Endothelial cell of umbilical vein (primary cell): ENCODE data around the gene SSMEM1. TPM values are rescaled to one million over a fixed set of nuclear protein-coding genes. Genes with fewer than 3 reads are reported as not detected.
"Not testable (repeated sequence)": the region's sequence is repeated elsewhere in the genome, so short reads cannot be mapped to it uniquely, and the experiment has no call there.

Experiments used
- BruUV-seq: library from RNA; stranded (reverse); fragments of 400-500 nt; replicated peaks from 2 replicates; lab custom pipeline; 2021; lab: Mats Ljungman, UMichigan
- CTCF ChIA-PET: fragments of 300-600, 350-600 bp; sonication (Branson Sonifier 250); formaldehyde crosslinking; loops from one replicate; lab custom pipeline; 2021; ENCODE audit warnings: antibody characterized with exemption, inconsistent platforms; lab: Charles Lee
- POLR2A ChIA-PET: fragments of 300-600, 350-600 bp; sonication (Branson Sonifier 250); formaldehyde crosslinking; loops from one replicate; lab custom pipeline; 2021; ENCODE audit warnings: antibody characterized with exemption, inconsistent platforms; lab: Charles Lee
- DNase-seq: peaks from one replicate; pipeline ENCODE4 v3.0.0-alpha.2; 2011; ENCODE audit warnings: low read depth, low spot score
- FAIRE-seq: peaks from 2 replicates; lab custom pipeline; 2011; peaks lifted over from hg19 to GRCh38; lab: Jason Lieb, UNC
- H2AFZ ChIP-seq: 2 replicates; pipeline ENCODE4 v1.6.0; 2012; ENCODE audit warnings: low read depth, low read length, control low read depth, inconsistent platforms
- H3K27ac ChIP-seq: 2 replicates; pipeline ENCODE4 v1.5.1; 2011; ENCODE audit warnings: low read depth, mild to moderate bottlenecking, control low read depth, low read length, moderate library complexity; ENCODE audit not compliant: insufficient read depth
- H3K27me3 ChIP-seq, 2 experiments: 2 replicates each; pipeline versions ENCODE4 v1.6.0 to v1.6.1; 2011; ENCODE audit warnings: low read length in 2 of 2, mixed read lengths in 1 of 2; ENCODE audit not compliant: control insufficient read depth in 2 of 2, insufficient read depth in 2 of 2
- H3K36me3 ChIP-seq, 2 experiments: 2 replicates in 1 of 2; 3 replicates in 1 of 2; pipeline ENCODE4 v1.5.1; 2011; ENCODE audit warnings: low read length in 2 of 2, mild to moderate bottlenecking in 1 of 2, moderate library complexity in 1 of 2; ENCODE audit not compliant: control insufficient read depth in 2 of 2, insufficient read depth in 2 of 2; ENCODE audit errors: extremely low read depth in 1 of 2
- H3K4me1 ChIP-seq: 3 replicates; pipeline ENCODE4 v1.5.1; 2011; ENCODE audit warnings: mild to moderate bottlenecking, low read length; ENCODE audit not compliant: control insufficient read depth, insufficient read depth; ENCODE audit errors: extremely low read depth
- H3K4me2 ChIP-seq: 2 replicates; pipeline ENCODE4 v1.6.1; 2011; ENCODE audit warnings: low read length, control low read depth, mixed read lengths; ENCODE audit not compliant: insufficient read depth
- H3K4me3 ChIP-seq, 3 experiments: fragments of 200-600 bp in 1 of 3; sonication (generic), shearing (Covaris generic) in 1 of 3; replicated peaks in 1 of 3; 2 replicates each; pipeline ENCODE4 v1.5.1; 2011 to 2016; ENCODE audit warnings: control low read depth in 3 of 3, low read length in 3 of 3, mild to moderate bottlenecking in 2 of 3, inconsistent platforms in 1 of 3, low read depth in 1 of 3, moderate library complexity in 1 of 3; ENCODE audit not compliant: insufficient read depth in 1 of 3
- H3K79me2 ChIP-seq: 2 replicates; pipeline ENCODE4 v1.6.0; 2012; ENCODE audit warnings: low read length, inconsistent platforms; ENCODE audit not compliant: control insufficient read depth, insufficient read depth
- H3K9ac ChIP-seq: replicated peaks from 2 replicates; pipeline ENCODE3; 2011; ENCODE audit warnings: low read length, control low read depth; ENCODE audit not compliant: insufficient read depth; ENCODE audit errors: extremely low read depth
- H3K9me1 ChIP-seq: replicated peaks from 3 replicates; pipeline ENCODE4 v1.6.0; 2011; ENCODE audit warnings: mild to moderate bottlenecking, low read length; ENCODE audit not compliant: control insufficient read depth, insufficient read depth; ENCODE audit errors: extremely low read depth
- H3K9me3 ChIP-seq: replicated peaks from 2 replicates; pipeline ENCODE4 v1.5.1; 2012; ENCODE audit warnings: low read length, inconsistent platforms; ENCODE audit not compliant: control insufficient read depth, insufficient read depth
- H4K20me1 ChIP-seq: replicated peaks from 2 replicates; pipeline ENCODE3; 2011; ENCODE audit warnings: mild to moderate bottlenecking, low read length; ENCODE audit not compliant: control insufficient read depth, insufficient read depth; ENCODE audit errors: extremely low read depth
- EZH2 ChIP-seq: IDR thresholded peaks from 2 replicates; pipeline ENCODE4 v1.6.1; 2012; ENCODE audit warnings: borderline replicate concordance, low read depth, mild to moderate bottlenecking, moderate library complexity, low read length, inconsistent platforms; ENCODE audit not compliant: severe bottlenecking
- FOS ChIP-seq: IDR thresholded peaks from 2 replicates; pipeline ENCODE4 v1.6.1; 2011; ENCODE audit warnings: mild to moderate bottlenecking, low read length, moderate library complexity, borderline replicate concordance; ENCODE audit not compliant: insufficient read depth
- GATA2 ChIP-seq: IDR thresholded peaks from 2 replicates; pipeline ENCODE4 v1.7.0; 2011; ENCODE audit warnings: low read depth, mild to moderate bottlenecking, moderate library complexity, mixed read lengths, low read length; ENCODE audit not compliant: insufficient read length, insufficient read depth
- JUN ChIP-seq: IDR thresholded peaks from 2 replicates; pipeline ENCODE4 v1.6.1; 2011; ENCODE audit warnings: borderline replicate concordance, low read depth; ENCODE audit not compliant: insufficient read length, insufficient read depth
- MYC ChIP-seq: IDR thresholded peaks from one replicate; pipeline ENCODE4 v1.6.1; 2011; ENCODE audit warnings: mild to moderate bottlenecking, low read depth, low read length
- POLR2A ChIP-seq: IDR thresholded peaks from 2 replicates; pipeline ENCODE4 v1.6.1; 2012; ENCODE audit warnings: low read depth, mild to moderate bottlenecking, control low read depth, low read length
- dilution Hi-C: fragments of 300-500 bp; cut with MboI; formaldehyde crosslinking; loops from one replicate; pipeline ENCODE4 v1.15.0; 2019; ENCODE audit warnings: low sequenced_read_pairs; ENCODE audit not compliant: extremely low pct_ligation_motif_present
- intact Hi-C: fragments of 100-400 bp; cut with micrococcal nuclease; formaldehyde crosslinking; loops from one replicate; pipeline ENCODE4 v1.10.0; 2022
- polyA plus RNA-seq, 4 experiments: library from polyadenylated mRNA; depleted of rRNA in 3 of 4; stranded (reverse) in 3 of 4; unstranded in 1 of 4; fragments of >200 nt; gene quantifications; 2 replicates each; pipeline versions ENCODE4 v1.2.1 to v1.2.3, GENCODE V29; 2011 to 2012; ENCODE audit warnings: missing spikeins in 1 of 4
- total RNA-seq: library from RNA; stranded (reverse); gene quantifications from 2 replicates; pipeline ENCODE4 v1.2.3, GENCODE V29; 2021
- TF ChIP-seq, protein P1 (sequence below), 2 donors: IDR thresholded peaks; 1 replicate in 1 of 2; 2 replicates in 1 of 2; pipeline ENCODE4 v1.5.1; 2011; ENCODE audit warnings: low read length in 2 of 2, mild to moderate bottlenecking in 2 of 2, moderate library complexity in 2 of 2, control low read depth in 1 of 2, inconsistent platforms in 1 of 2, low read depth in 1 of 2; ENCODE audit not compliant: insufficient read depth in 1 of 2; ENCODE audit errors: extremely low read depth in 1 of 2
- TF ChIP-seq, protein P2 (sequence below): IDR thresholded peaks from 2 replicates; pipeline ENCODE4 v1.6.1; 2011; ENCODE audit not compliant: insufficient read depth, insufficient read length

SSMEM1 gene
- total and polyA plus RNA-seq, 2 donors (not counting 3 experiments of a cell fraction or from before 2014, with no cell fraction given): not detected

- no peaks in the 10 kb centered on the region for H4K20me1 ChIP-seq
- no peaks in the 10 kb centered on the region for H3K9me3 ChIP-seq
- H3K27ac ChIP-seq: no peak overlapping the region
- no peaks in the 10 kb centered on the region for H3K4me1 ChIP-seq
- TF ChIP-seq FOS (no peak), EZH2 (no peak), GATA2 (no peak), JUN (no peak), POLR2A (no peak), MYC (no peak)
- TF ChIP-seq, protein P1, sequence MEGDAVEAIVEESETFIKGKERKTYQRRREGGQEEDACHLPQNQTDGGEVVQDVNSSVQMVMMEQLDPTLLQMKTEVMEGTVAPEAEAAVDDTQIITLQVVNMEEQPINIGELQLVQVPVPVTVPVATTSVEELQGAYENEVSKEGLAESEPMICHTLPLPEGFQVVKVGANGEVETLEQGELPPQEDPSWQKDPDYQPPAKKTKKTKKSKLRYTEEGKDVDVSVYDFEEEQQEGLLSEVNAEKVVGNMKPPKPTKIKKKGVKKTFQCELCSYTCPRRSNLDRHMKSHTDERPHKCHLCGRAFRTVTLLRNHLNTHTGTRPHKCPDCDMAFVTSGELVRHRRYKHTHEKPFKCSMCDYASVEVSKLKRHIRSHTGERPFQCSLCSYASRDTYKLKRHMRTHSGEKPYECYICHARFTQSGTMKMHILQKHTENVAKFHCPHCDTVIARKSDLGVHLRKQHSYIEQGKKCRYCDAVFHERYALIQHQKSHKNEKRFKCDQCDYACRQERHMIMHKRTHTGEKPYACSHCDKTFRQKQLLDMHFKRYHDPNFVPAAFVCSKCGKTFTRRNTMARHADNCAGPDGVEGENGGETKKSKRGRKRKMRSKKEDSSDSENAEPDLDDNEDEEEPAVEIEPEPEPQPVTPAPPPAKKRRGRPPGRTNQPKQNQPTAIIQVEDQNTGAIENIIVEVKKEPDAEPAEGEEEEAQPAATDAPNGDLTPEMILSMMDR (IDR thresholded peaks at IDR 0.05; ENCODE audit: extremely low read depth in 1 of 2, insufficient read depth in 1 of 2, low read depth in 1 of 2, low read length in 2 of 2): no peak
- TF ChIP-seq, protein P2, sequence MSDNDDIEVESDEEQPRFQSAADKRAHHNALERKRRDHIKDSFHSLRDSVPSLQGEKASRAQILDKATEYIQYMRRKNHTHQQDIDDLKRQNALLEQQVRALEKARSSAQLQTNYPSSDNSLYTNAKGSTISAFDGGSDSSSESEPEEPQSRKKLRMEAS: no peak
- H3K36me3 ChIP-seq: no peaks in the 10 kb centered on the region
- intact Hi-C loops (no loop called here), dilution Hi-C loops (no loop called here)
- no TSS peak for BruUV-seq
- H3K9ac ChIP-seq: no peak overlapping the region
- no peak overlapping the region for H3K4me3 ChIP-seq
- no peak for DNase-seq
- no peaks in the 10 kb centered on the region for H3K79me2 ChIP-seq
- CTCF ChIA-PET: no interaction called here
- POLR2A ChIA-PET: no interaction called here
- no peak for FAIRE-seq
- no peak overlapping the region for H2AFZ ChIP-seq
- no peak overlapping the region for H3K4me2 ChIP-seq
- peaks cover 2 to 6% of the 10 kb centered on the region in 2 experiments for H3K27me3 ChIP-seq
- no peaks in the 10 kb centered on the region for H3K9me1 ChIP-seq
Observed at GRCh38 chr7:130234078-130234477, 26.4 kb downstream of the SSMEM1 start.

- dilution Hi-C loops, H3K36me3 ChIP-seq, H3K79me2 ChIP-seq, H3K27me3 ChIP-seq, H4K20me1 ChIP-seq, DNase-seq, H3K27ac ChIP-seq, POLR2A ChIA-PET, H2AFZ ChIP-seq, H3K9ac ChIP-seq, BruUV-seq, H3K4me2 ChIP-seq, H3K4me1 ChIP-seq, FAIRE-seq, H3K4me3 ChIP-seq, H3K9me3 ChIP-seq, intact Hi-C loops, H3K9me1 ChIP-seq: not testable (repeated sequence)
- CTCF ChIA-PET: interaction anchor here (0.7 to 1.6 kb wide), 3 partner anchors 8 to 522 kb away, joined by 3 to 7 read pairs (median 3); no protein-coding TSS in a partner anchor
Observed at GRCh38 chr7:130236361-130236760, 28.7 kb downstream of the SSMEM1 start.
